CD4-positive, alpha-beta T cell treated with Interleukin-6 at 100 ng/mL for 8 hours (primary cell): ENCODE results near the gene CC2D1A.
A peak's percentile ranks its signal among the peaks of the same experiment; 100 is the strongest.

Experiments
- DNase-seq: peaks from one replicate; pipeline ENCODE4 v3.0.0-alpha.2; 2020; ENCODE audit warnings: mixed read lengths, low spot score

CC2D1A gene

DNA sequence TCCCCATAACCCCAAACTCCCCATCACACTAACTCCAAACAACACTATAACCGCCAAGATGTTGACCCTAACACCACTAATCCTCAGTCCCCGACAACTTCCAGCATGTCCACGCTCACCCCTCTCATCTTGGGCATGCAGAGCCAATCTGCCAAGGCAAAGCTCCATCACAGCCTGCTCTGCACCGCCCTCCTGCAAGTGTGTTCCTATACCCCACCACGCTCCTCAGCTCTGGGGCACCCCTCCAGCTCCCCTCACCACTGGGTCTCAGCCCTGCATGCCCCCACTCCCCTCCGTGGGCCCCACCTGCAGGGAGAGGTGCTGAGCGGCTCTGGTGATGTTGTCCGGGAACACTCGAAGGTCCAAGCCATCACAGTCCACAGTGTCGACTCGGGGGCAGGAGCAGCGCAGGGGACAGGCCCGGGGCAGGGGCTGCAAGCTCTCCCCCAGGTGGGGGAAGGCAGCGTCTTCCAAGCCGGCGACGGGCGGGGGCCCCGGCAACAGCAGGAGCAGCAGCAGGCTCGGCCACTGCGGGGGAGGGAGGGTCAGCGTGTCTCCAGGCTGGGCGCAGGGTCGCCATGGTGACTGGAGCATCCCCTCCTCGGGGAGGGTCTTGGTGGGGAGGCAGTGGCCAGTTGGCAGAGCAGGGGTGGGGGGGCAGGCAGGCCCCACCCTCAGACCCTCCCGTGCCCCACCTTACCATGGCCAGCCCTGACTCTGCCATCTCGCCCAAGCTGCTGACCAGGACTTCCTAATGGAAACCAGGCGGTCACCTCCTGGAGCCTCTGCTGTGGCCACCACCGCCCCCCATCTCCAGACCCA lies 31.7 kb downstream of the CC2D1A start:
- DNase-seq = no peak

DNA sequence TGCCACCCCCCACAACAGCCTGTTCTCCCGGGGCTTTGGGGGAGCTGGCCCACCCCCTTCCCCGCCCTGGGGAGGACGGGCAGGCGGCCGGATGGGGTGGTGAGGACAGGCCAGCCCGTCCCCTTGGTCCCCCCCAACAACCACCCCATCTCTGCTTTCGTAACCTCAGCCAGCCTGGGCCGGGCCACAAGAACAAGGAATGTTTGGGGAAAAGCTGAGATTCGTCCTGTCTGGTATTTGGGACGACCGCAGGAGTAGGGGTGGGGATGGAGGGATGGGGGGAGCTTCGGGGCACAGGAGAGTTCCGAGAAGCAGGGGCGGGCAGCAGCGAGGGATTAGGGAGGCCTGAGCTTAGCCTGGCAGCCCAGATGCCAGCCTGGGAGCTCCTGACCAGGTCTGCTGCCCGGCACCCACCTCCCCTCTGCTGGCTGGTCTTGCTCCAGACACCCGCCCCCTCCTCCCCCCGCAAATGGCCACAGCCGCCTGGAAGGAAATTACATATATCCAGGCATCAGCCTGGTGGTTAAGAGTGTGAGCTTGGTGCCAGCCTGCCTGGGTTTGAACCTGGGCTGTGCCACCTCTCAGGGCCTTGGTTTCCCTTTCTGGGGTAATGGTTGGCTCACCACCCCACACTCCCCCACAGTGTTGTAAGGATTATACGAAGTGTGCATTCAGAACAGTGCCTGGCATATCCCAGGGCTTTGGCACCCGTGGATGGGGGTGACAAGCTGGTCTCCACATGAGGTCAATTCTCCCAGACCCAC lies 32.5 kb downstream of the CC2D1A start, which contains the start of gene PODNL1:
Gene PODNL1 (minus strand): TSS at position 117 of the 764 bp plus-strand sequence. CDS start 236 bp downstream, outside the sequence.
- DNase-seq = no peak

GRCh38 chr19:13942023-13942684 lies 36.2 kb downstream of the CC2D1A start:
- DNase-seq = no peak

- no peak for DNase-seq
Measured at GRCh38 chr19:13946414-13946813, 40.4 kb downstream of the CC2D1A start.

DNA sequence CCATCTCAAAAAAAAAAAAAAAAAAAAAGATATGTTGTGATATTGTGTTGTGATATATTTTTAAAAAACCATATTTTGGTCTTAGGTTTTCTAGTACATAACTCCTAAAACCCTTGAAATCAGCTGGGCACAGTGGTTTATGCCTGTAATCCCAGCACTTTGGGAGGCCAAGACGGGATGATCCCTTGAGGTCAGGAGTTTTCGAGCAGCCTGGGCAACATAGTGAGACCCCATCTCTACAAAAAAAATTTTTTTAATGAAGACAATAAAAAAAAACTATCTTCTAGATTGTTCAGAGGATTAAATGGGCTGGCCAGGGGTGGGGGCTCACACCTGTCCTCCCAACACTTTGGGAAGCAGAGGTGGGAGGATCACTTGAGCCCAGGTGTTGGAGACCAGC lies 45.0 kb downstream of the CC2D1A start:
- no peak for DNase-seq

- no peak for DNase-seq
Measured at GRCh38 chr19:13951799-13952153, 45.8 kb downstream of the CC2D1A start.

- peak; percentile 99 for DNase-seq
Measured at GRCh38 chr19:13952154-13952930, 46.3 kb downstream of the CC2D1A start, which contains the start of gene DCAF15. DCAF15 (plus strand) TSS chr19:13952509; CDS start chr19:13952513, 4 bp downstream.

DNA sequence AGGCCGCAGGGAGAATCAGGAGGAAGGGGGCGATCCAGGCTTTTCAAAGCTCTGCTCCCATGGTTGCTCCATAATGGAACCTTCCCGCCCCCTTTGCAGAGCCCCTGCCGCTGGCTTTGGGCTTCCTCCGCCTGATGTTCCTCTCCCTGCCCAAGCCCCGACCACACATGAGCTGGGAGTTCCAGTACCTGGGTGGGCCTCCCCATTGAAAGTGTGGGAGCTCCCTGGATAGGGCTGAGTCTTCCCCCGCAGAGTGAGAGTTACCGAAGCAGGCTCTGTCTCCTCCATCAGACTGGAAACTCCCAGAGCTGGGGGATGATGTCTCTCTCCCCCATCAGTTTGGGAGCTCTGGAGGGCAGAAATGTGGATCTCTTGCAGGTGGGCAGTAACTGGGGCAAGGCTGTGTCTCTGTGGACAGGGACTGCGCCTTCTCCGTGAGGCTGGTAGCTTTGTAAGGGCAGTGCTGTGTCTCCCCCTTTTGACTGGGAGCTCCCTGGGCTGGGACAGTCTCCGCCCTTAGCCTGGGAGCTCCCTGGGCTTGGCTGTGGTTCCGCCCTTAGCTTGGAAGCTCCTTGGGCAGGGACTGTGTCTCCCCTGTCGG lies 47.0 kb downstream of the CC2D1A start:
- DNase-seq = no peak

DNA sequence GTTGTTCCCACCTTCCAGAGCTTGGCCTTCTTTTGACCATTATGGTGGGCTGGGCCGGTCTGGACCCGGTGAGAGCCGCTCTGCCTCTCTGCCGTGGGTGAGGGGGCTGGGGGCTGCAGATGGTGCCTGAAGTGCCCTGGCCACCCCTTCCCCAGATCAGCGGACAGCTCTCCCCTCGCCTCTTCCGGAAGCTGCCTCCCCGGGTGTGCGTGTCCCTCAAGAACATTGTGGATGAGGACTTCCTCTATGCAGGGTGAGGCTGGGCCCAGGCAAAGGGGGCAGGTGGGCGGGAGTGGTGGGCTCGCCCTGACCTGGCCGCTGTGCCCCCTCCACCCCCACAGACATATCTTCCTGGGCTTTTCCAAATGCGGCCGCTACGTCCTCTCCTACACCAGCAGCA lies 48.2 kb downstream of the CC2D1A start:
- DNase-seq = no peak

DNA sequence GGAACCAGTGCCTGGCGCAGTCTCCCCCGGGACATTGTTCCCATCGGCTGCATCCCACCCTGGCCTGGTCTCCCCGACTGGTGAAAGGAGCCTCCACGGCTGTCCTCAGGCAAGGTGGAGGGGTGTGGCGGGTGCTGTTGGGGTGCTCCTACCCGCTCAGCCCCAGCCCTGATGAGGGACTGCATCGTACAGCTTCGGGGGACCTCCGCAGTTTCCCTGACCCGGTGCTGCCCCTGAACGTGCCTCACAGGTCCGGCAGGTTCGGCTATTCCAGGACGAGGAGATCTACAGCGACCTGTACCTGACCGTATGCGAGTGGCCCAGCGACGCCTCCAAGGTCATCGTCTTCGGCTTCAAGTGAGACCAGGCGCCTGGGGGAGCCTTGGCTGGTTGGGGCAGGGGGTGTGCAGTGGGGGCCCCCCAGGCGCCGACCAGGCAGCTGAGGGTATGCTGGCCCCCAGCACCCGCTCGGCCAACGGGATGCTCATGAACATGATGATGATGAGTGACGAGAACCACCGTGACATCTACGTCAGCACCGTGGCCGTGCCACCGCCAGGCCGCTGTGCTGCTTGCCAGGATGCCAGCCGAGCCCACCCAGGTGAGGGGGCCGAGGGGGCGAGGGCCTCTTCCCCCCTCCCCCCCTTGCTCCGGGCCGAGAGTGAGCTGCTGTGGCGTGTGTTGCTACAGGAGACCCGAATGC lies 49.8 kb downstream of the CC2D1A start:
- no peak for DNase-seq

DNA sequence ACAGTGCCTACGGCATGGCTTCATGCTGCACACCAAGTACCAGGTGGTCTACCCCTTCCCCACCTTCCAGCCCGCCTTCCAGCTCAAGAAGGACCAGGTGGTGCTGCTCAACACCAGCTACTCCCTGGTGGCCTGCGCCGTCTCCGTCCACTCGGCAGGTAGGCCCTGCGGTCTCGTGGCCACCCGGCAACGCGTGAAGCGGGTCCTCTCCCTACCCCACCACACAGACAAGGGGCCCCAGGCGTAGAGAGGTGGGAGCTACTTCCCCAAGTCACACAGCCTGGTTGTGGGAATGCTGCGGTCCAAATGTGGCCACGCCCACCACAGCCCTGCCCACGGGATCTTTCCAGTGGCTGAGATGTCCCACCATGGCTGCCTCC lies 50.4 kb downstream of the CC2D1A start:
- DNase-seq = no peak

- no peak for DNase-seq
Measured at GRCh38 chr19:13957051-13957450, 51.0 kb downstream of the CC2D1A start.

- DNase-seq = no peak
Measured at GRCh38 chr19:13958043-13958442, 52.0 kb downstream of the CC2D1A start.

DNA sequence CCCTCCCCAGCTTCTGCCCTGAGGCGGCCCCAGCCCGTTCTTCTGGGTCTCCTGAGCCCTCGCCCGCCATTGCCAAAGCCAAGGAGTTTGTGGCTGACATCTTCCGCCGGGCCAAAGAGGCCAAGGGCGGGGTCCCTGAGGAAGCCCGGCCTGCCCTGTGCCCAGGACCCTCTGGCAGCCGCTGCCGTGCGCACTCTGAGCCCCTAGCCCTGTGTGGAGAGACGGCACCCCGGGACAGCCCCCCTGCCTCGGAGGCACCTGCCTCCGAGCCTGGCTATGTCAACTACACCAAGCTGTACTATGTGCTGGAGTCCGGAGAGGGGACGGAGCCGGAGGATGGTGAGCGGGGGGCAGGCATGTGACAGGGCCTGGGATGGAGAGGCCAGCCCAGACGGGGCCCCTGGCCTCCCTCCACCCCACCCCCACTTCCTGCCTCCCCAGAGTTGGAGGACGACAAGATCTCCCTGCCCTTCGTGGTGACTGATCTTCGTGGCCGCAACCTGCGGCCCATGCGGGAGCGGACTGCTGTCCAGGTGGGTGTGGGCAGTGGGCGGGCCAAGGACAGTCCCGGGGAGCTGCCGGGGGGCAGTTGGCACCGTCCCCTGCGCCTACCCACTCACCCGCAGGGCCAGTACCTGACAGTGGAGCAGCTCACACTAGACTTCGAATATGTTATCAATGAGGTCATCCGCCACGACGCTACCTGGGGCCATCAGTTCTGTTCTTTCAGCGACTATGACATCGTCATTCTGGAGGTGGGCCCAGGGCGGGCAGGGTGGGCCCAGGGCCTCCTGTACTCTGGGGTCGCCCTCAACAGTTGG lies 53.4 kb downstream of the CC2D1A start:
- no peak for DNase-seq

DNA sequence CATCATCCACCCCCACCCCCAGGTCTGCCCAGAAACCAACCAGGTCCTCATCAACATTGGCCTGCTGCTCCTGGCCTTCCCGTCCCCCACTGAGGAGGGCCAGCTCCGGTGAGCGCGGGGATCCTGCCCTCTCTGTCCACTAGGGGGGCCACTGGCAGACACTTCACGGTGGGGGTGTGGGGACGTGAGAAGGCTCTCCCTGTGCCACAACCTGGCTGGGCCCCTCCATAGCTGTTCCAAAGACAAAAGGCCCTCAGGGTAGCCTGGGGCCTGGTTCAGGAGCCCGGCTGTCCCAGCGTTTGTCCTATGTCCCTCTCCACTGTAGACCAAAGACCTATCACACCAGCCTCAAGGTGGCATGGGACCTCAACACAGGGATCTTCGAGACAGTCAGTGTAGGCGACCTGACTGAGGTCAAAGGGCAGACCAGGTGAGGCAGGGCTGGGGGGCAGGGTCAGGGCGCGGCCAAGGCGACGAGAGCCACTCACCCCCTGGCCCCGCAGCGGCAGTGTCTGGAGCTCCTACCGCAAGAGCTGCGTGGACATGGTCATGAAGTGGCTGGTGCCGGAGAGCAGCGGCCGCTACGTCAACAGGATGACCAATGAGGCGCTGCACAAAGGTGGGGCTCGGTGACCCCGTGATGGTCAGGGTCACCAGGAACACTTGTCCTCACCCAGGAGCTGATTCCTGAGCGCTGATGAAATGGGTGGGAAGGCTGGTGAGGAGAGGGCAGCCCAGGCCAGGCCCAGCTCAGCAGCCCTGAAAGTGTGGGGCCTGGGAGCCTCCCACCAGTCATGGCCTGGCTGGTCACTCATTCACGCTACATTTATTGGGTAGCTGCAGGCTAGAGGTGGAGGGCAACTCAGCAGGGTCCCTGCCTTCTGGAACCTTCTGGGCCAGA lies 54.2 kb downstream of the CC2D1A start:
- DNase-seq = no peak

DNA sequence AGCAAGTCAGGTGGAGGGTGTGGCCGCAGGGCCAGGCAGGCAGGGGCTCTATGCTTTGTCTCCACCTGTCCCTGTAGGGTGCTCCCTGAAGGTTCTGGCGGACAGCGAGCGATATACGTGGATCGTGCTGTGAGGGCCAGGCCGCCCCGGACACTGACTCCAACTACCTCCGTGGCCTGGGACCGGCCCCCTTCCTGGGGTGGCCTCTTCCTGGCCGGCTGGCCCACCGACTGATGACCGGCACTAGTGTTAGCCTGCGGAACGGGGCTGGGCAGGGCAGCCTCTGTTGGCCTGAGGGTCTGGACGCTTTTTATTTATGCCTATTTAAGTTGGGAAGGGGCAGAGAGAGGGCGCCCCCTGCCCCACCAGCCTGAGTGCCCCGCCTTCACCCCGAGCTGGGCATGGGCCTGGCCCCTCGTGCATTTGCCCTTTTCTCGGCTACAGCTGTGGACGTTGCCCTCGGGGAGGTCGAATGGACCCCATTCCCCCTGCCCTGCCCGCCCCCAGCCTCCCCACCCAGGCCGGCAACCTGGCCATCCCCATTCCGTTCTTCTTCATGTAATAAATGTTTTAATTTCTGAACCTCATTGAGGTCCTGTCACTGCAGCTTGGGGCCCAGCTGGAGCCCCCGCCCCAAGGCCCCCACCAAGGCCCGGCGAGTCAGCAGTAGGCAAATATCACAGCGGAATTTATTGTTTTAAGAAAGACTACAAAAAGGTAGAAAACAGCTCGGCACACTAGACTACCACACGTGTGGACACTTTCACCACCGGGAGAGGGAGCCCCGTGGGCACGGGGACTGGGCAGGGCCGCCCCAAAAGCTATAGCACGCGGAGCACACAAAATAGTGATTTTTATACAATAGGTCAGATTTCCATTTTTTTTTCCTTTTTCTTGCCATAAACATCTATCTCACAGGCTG lies 55.1 kb downstream of the CC2D1A start:
- DNase-seq = no peak

- no peak for DNase-seq
Measured at GRCh38 chr19:13961826-13962698, 56.1 kb downstream of the CC2D1A start.
